GM23248 (cell line): ENCODE results near the gene ELOB. TPM values are rescaled to one million over a fixed set of nuclear protein-coding genes. Genes with fewer than 3 reads are reported as not detected.
"Not testable (repeated sequence)": the region's sequence is repeated elsewhere in the genome, so short reads cannot be mapped to it uniquely, and the experiment has no call there.

ENCODE experiments used
- DNase-seq: peaks from one replicate; pipeline ENCODE4 v3.0.0-alpha.2; 2015
- H2AFZ ChIP-seq: fragments of 200-600 bp; sonication (generic); 2 replicates; pipeline ENCODE4 v1.6.1; 2016; ENCODE audit warnings: antibody characterized with exemption
- H3F3A ChIP-seq: fragments of 200-600 bp; sonication (generic); 2 replicates; pipeline ENCODE4 v1.6.1; 2016; ENCODE audit warnings: mild to moderate bottlenecking, antibody characterized with exemption, mixed run types; ENCODE audit not compliant: insufficient read depth
- H3K27ac ChIP-seq: fragments of 200-600 bp; sonication (generic); 2 replicates; pipeline ENCODE4 v1.5.1; 2016; ENCODE audit warnings: mild to moderate bottlenecking
- H3K27me3 ChIP-seq: fragments of 200-600 bp; sonication (generic); replicated peaks from 2 replicates; pipeline ENCODE4 v1.6.1; 2016; ENCODE audit warnings: mild to moderate bottlenecking; ENCODE audit not compliant: insufficient read depth
- H3K36me3 ChIP-seq: fragments of 200-600 bp; sonication (generic); 2 replicates; pipeline ENCODE4 v1.6.1; 2016; ENCODE audit warnings: low read depth, mild to moderate bottlenecking
- H3K4me1 ChIP-seq: fragments of 200-600 bp; sonication (generic); 2 replicates; pipeline ENCODE4 v1.6.1; 2016; ENCODE audit warnings: mild to moderate bottlenecking; ENCODE audit not compliant: insufficient read depth
- H3K4me2 ChIP-seq: fragments of 200-600 bp; sonication (generic); one replicate; pipeline ENCODE4 v1.6.1; 2016; ENCODE audit warnings: mild to moderate bottlenecking; ENCODE audit not compliant: unreplicated experiment
- H3K4me3 ChIP-seq: fragments of 200-600 bp; sonication (generic); 2 replicates; pipeline ENCODE4 v1.5.1; 2016; ENCODE audit warnings: mild to moderate bottlenecking
- H3K79me2 ChIP-seq: fragments of 200-600 bp; sonication (generic); 2 replicates; pipeline ENCODE4 v1.6.1; 2016; ENCODE audit warnings: mild to moderate bottlenecking; ENCODE audit not compliant: insufficient read depth
- H3K9ac ChIP-seq: fragments of 200-600 bp; sonication (generic); 2 replicates; pipeline ENCODE4 v1.6.1; 2016; ENCODE audit warnings: mild to moderate bottlenecking
- H3K9me2 ChIP-seq: fragments of 200-600 bp; sonication (generic); 2 replicates; pipeline ENCODE4 v1.6.1; 2016; ENCODE audit warnings: mixed run types, mild to moderate bottlenecking, moderate library complexity; ENCODE audit not compliant: insufficient read depth
- H3K9me3 ChIP-seq: fragments of 200-600 bp; sonication (generic); one replicate; pipeline ENCODE4 v1.6.1; 2017; ENCODE audit warnings: low read depth
- H4K20me1 ChIP-seq: fragments of 200-600 bp; sonication (generic); 2 replicates; pipeline ENCODE4 v1.6.0; 2016; ENCODE audit not compliant: insufficient read depth
- EZH2 ChIP-seq: fragments of 200-600 bp; sonication (generic); IDR thresholded peaks from 2 replicates; pipeline ENCODE4 v1.6.1; 2018; ENCODE audit warnings: antibody characterized with exemption, mild to moderate bottlenecking; ENCODE audit not compliant: insufficient read depth, poor library complexity, severe bottlenecking
- EZH2phosphoT487 ChIP-seq: fragments of 200-600 bp; sonication (generic); IDR thresholded peaks from 2 replicates; pipeline ENCODE4 v1.6.1; 2018; ENCODE audit warnings: antibody characterized with exemption, moderate library complexity, mild to moderate bottlenecking, low read depth; ENCODE audit not compliant: insufficient read depth
- WGBS, 2 experiments: methylation state at CpG; one replicate each; pipeline ENCODE4 v1.1.6; 2015 to 2017; ENCODE audit warnings: low lambda C conversion rate in 2 of 2, low coverage in 1 of 2; ENCODE audit errors: missing lambda C conversion rate in 2 of 2; 5-methylcytosine and 5-hydroxymethylcytosine counted together
- in situ Hi-C: fragments of 300-500 bp; cut with MboI; formaldehyde crosslinking; loops from 2 replicates; pipeline ENCODE4 v1.15.0; 2020
- polyA plus RNA-seq: library from polyadenylated mRNA; unstranded; fragments of >200 nt; fragmentation: Nextera tagmentation; extraction: Ambion mirVana; gene quantifications from 2 replicates; pipeline ENCODE4 v1.2.1, GENCODE V29; 2016
- small RNA-seq: library from RNA; depleted of rRNA; stranded (forward); fragments of <200 nt; gene quantifications from one replicate; pipeline ENCODE3, GENCODE V24; 2014; ENCODE audit warnings: low read depth, low replicate concordance
- total RNA-seq: library from RNA; depleted of rRNA; stranded (reverse); fragments of >200 nt; shearing (Covaris generic); gene quantifications from 2 replicates; pipeline ENCODE4 v1.2.3, GENCODE V29; 2014; rRNA removed

The ELOB gene
- total and polyA plus RNA-seq, 2 experiments from 2014 or later: 320 to 565 TPM

- H3K4me2 ChIP-seq: no peak overlapping the region
These were observed 50.2 kb downstream of the ELOB start for GRCh38 chr16:2726923-2727322.

GRCh38 chr16:2724816-2725348, 52.2 kb downstream of the ELOB start:
- in situ Hi-C loops: no loop called here
- WGBS, 2 experiments: 58 to 62% methylated on average over 16 of the region's 16 CpGs
- no peak overlapping the region for H3K27ac ChIP-seq
- no peak for DNase-seq
- TF ChIP-seq EZH2 (no peak), EZH2phosphoT487 (no peak)
- H3K9me2 ChIP-seq: no peaks in the 10 kb centered on the region
- H3K9ac ChIP-seq: no peak overlapping the region
- 0 out of 2 replicates have a peak, but pooled peaks cover 3% of the 10 kb centered on the region for H3K4me1 ChIP-seq
- no peaks in the 10 kb centered on the region for H3K9me3 ChIP-seq
- no peak overlapping the region for H2AFZ ChIP-seq
- H3K36me3 ChIP-seq: no peaks in the 10 kb centered on the region
- no peaks in the 10 kb centered on the region for H3K79me2 ChIP-seq
- H3F3A ChIP-seq: no peaks in the 10 kb centered on the region
- no peaks in the 10 kb centered on the region for H4K20me1 ChIP-seq
- H3K4me2 ChIP-seq: no peak overlapping the region
- H3K4me3 ChIP-seq: no peak overlapping the region
- no peaks in the 10 kb centered on the region for H3K27me3 ChIP-seq

More at GRCh38 chr16:2726923-2727322, 50.2 kb downstream of the ELOB start:
- Histone ChIP-seq H3K9ac (no peak overlapping the region), H4K20me1 (no peaks in the 10 kb centered on the region), H3K9me3 (no peaks in the 10 kb centered on the region), H3K79me2 (no peaks in the 10 kb centered on the region), H3K36me3 (no peaks in the 10 kb centered on the region), H3K27ac (no peak overlapping the region), H3K4me1 (0 out of 2 replicates have a peak, but pooled peaks cover 3% of the 10 kb centered on the region), H2AFZ (no peak overlapping the region), H3F3A (no peaks in the 10 kb centered on the region), H3K27me3 (no peaks in the 10 kb centered on the region), H3K4me3 (no peak overlapping the region), H3K9me2 (no peaks in the 10 kb centered on the region)
- no peak for DNase-seq
- TF ChIP-seq EZH2 (no peak), EZH2phosphoT487 (no peak)
- 77% methylated on average over 5 of the region's 5 CpGs for WGBS, 2 experiments
- in situ Hi-C loops: no loop called here

- Histone ChIP-seq H3K9me2 (no peaks in the 10 kb centered on the region), H3K36me3 (no peaks in the 10 kb centered on the region), H3K9ac (no peak overlapping the region), H3K4me1 (0 out of 2 replicates have a peak, but pooled peaks cover 3% of the 10 kb centered on the region), H3F3A (no peaks in the 10 kb centered on the region), H3K27ac (no peak overlapping the region), H3K27me3 (no peaks in the 10 kb centered on the region), H3K9me3 (no peaks in the 10 kb centered on the region), H3K79me2 (no peaks in the 10 kb centered on the region), H3K4me3 (no peak overlapping the region), H4K20me1 (no peaks in the 10 kb centered on the region), H3K4me2 (no peak overlapping the region), H2AFZ (no peak overlapping the region)
- TF ChIP-seq EZH2phosphoT487 (no peak), EZH2 (no peak)
- 63 to 66% methylated on average over 7 of the region's 7 CpGs for WGBS, 2 experiments
- DNase-seq: no peak
- in situ Hi-C loops: no loop called here
These were observed 52.9 kb downstream of the ELOB start for GRCh38 chr16:2724088-2724676.

- DNase-seq, H3K9me2 ChIP-seq, H4K20me1 ChIP-seq, H3K36me3 ChIP-seq, in situ Hi-C loops, H3K27ac ChIP-seq, H3K79me2 ChIP-seq, H3F3A ChIP-seq, H3K27me3 ChIP-seq, H3K9me3 ChIP-seq, H3K4me1 ChIP-seq: not testable (repeated sequence)
- Histone ChIP-seq H3K4me2 (peak overlapping the region; percentile 65), H2AFZ (peak overlapping the region; percentile 89), H3K9ac (peak overlapping the region; percentile 86), H3K4me3 (peak overlapping the region; percentile 74)
- 42 to 45% methylated on average over 13 to 14 of the region's 14 CpGs for WGBS, 2 experiments
These were observed 55.4 kb downstream of the ELOB start for GRCh38 chr16:2721634-2722173.

Small RNA genes within 50 kb of the gene (small RNA-seq; reads per million reads assigned to genes)
- not detected for gene SNORA3C

Other genes starting within 250 kb of the ELOB start
- gene CEMP1, start 245.9 kb downstream of the ELOB start, total RNA-seq: not detected in 2 replicates
- 2.9 and 4.4 TPM in 2 replicates for gene CEMP1, start 245.9 kb downstream of the ELOB start, polyA plus RNA-seq
- gene PDPK1, start 239.3 kb downstream of the ELOB start, total RNA-seq: 16.8 and 21.6 TPM in 2 replicates
- gene PDPK1, start 239.3 kb downstream of the ELOB start, polyA plus RNA-seq: 28.1 and 28.3 TPM in 2 replicates
- 28.1 and 38.3 TPM in 2 replicates for gene KCTD5, start 94.8 kb downstream of the ELOB start, total RNA-seq
- gene KCTD5, start 94.8 kb downstream of the ELOB start, polyA plus RNA-seq: 33.2 and 33.6 TPM in 2 replicates
- gene PRSS27, start 57.1 kb downstream of the ELOB start, total RNA-seq: 0.76 TPM in 1 of 2 replicates, not detected in the other
- 0.68 and 0.80 TPM in 2 replicates for gene PRSS27, start 57.1 kb downstream of the ELOB start, polyA plus RNA-seq
- 42.6 and 53.6 TPM in 2 replicates for gene SRRM2, start 24.6 kb downstream of the ELOB start, total RNA-seq
- 173 and 202 TPM in 2 replicates for gene SRRM2, start 24.6 kb downstream of the ELOB start, polyA plus RNA-seq
- gene PRSS33, start 10.3 kb upstream of the ELOB start, total RNA-seq: not detected in 2 replicates
- not detected in 2 replicates for gene PRSS33, start 10.3 kb upstream of the ELOB start, polyA plus RNA-seq
- not detected in 2 replicates for gene PRSS41, start 21.2 kb upstream of the ELOB start, total RNA-seq
- gene PRSS41, start 21.2 kb upstream of the ELOB start, polyA plus RNA-seq: not detected in 2 replicates
- gene PRSS21, start 40.0 kb upstream of the ELOB start, total RNA-seq: not detected in 2 replicates
- gene PRSS21, start 40.0 kb upstream of the ELOB start, polyA plus RNA-seq: not detected in 2 replicates
- not detected in 2 replicates for gene ZG16B, start 53.0 kb upstream of the ELOB start, total RNA-seq
- not detected in 2 replicates for gene ZG16B, start 53.0 kb upstream of the ELOB start, polyA plus RNA-seq
- not detected in 2 replicates for gene PRSS22, start 80.9 kb upstream of the ELOB start, total RNA-seq
- not detected in 2 replicates for gene PRSS22, start 80.9 kb upstream of the ELOB start, polyA plus RNA-seq
- gene FLYWCH2, start 105.9 kb upstream of the ELOB start, total RNA-seq: 60.3 and 112 TPM in 2 replicates
- gene FLYWCH2, start 105.9 kb upstream of the ELOB start, polyA plus RNA-seq: 48.6 and 53.6 TPM in 2 replicates
- 43.3 and 44.7 TPM in 2 replicates for gene FLYWCH1, start 134.7 kb upstream of the ELOB start, total RNA-seq
- gene FLYWCH1, start 134.7 kb upstream of the ELOB start, polyA plus RNA-seq: 16.0 and 18.7 TPM in 2 replicates
- gene KREMEN2, start 187.0 kb upstream of the ELOB start, total RNA-seq: not detected in 2 replicates
- not detected in 2 replicates for gene KREMEN2, start 187.0 kb upstream of the ELOB start, polyA plus RNA-seq
- 7.7 and 11.3 TPM in 2 replicates for gene PAQR4, start 192.1 kb upstream of the ELOB start, total RNA-seq
- gene PAQR4, start 192.1 kb upstream of the ELOB start, polyA plus RNA-seq: 5.1 and 5.6 TPM in 2 replicates
- 11.0 and 15.6 TPM in 2 replicates for gene PKMYT1, start 203.2 kb upstream of the ELOB start, total RNA-seq
- 21.1 TPM in 2 replicates for gene PKMYT1, start 203.2 kb upstream of the ELOB start, polyA plus RNA-seq
- gene CLDN9, start 235.6 kb upstream of the ELOB start, total RNA-seq: not detected in 2 replicates
- 0.09 TPM in 1 of 2 replicates, not detected in the other for gene CLDN9, start 235.6 kb upstream of the ELOB start, polyA plus RNA-seq
- gene CLDN6, start 240.9 kb upstream of the ELOB start, total RNA-seq: not detected in 2 replicates
- gene CLDN6, start 240.9 kb upstream of the ELOB start, polyA plus RNA-seq: 0.32 and 0.33 TPM in 2 replicates
- gene TNFRSF12A, start 243.1 kb upstream of the ELOB start, total RNA-seq: 700 and 735 TPM in 2 replicates
- gene TNFRSF12A, start 243.1 kb upstream of the ELOB start, polyA plus RNA-seq: 864 and 895 TPM in 2 replicates
- gene HCFC1R1, start 246.7 kb upstream of the ELOB start, total RNA-seq: 5.8 and 7.2 TPM in 2 replicates
- 53.2 and 60.4 TPM in 2 replicates for gene HCFC1R1, start 246.7 kb upstream of the ELOB start, polyA plus RNA-seq
- 12.3 and 17.7 TPM in 2 replicates for gene THOC6, start 246.8 kb upstream of the ELOB start, total RNA-seq
- 18.1 and 22.4 TPM in 2 replicates for gene THOC6, start 246.8 kb upstream of the ELOB start, polyA plus RNA-seq